HG03378 (cell line): ENCODE measurements around the gene CBX2.

Experiments
- ATAC-seq: cut with Tn5 transposase; IDR thresholded peaks from one replicate; pipeline ENCODE4 v1.9.1; 2021; ENCODE audit warnings: mild to moderate bottlenecking, moderate library complexity; ENCODE audit not compliant: unreplicated experiment

CBX2 gene

GRCh38 chr17:79786930-79787643, 9.1 kb downstream of the CBX2 start:
- no peak for ATAC-seq

GRCh38 chr17:79788455-79788854, 10.5 kb downstream of the CBX2 start:
- no peak for ATAC-seq

GRCh38 chr17:79788989-79789942, 11.3 kb downstream of the CBX2 start:
- ATAC-seq, result no peak

GRCh38 chr17:79789943-79790804, 12.2 kb downstream of the CBX2 start:
- no peak for ATAC-seq

GRCh38 chr17:79790805-79791734, 13.1 kb downstream of the CBX2 start:
- no peak for ATAC-seq

- ATAC-seq, result no peak
Observed at GRCh38 chr17:79791735-79792161, 13.8 kb downstream of the CBX2 start.

- ATAC-seq, result no peak
Observed at GRCh38 chr17:79792341-79792871, 14.5 kb downstream of the CBX2 start.

- no peak for ATAC-seq
Observed at GRCh38 chr17:79792984-79793923, 15.3 kb downstream of the CBX2 start.

GRCh38 chr17:79793924-79794304, 16.0 kb downstream of the CBX2 start:
- ATAC-seq, result no peak

- ATAC-seq, result no peak
Observed at GRCh38 chr17:79794659-79795511, 16.9 kb downstream of the CBX2 start.

GRCh38 chr17:79795795-79796443, 18.0 kb downstream of the CBX2 start:
- no peak for ATAC-seq

GRCh38 chr17:79796444-79796762, 18.5 kb downstream of the CBX2 start:
- no peak for ATAC-seq

- ATAC-seq, result peak; percentile 68
Observed at GRCh38 chr17:79796763-79797491, 19.0 kb downstream of the CBX2 start, which contains the start of gene CBX8. CBX8 (minus strand) TSS chr17:79797077; CDS start chr17:79796998, 79 bp downstream.

- ATAC-seq, result no peak
Observed at GRCh38 chr17:79797492-79798298, 19.7 kb downstream of the CBX2 start.

GRCh38 chr17:79798299-79799173, 20.6 kb downstream of the CBX2 start:
- ATAC-seq, result no peak
